OCI-M2 (cell line): ENCODE data around the gene OSBP2.
"Not testable (repeated sequence)": the region's sequence is repeated elsewhere in the genome, so short reads cannot be mapped to it uniquely, and the experiment has no call there.

Source experiments
- DNase-seq: peaks from one replicate; lab custom pipeline; 2025; ENCODE audit not compliant: unreplicated experiment; lab: John Stamatoyannopoulos, UW

Gene OSBP2

DNA sequence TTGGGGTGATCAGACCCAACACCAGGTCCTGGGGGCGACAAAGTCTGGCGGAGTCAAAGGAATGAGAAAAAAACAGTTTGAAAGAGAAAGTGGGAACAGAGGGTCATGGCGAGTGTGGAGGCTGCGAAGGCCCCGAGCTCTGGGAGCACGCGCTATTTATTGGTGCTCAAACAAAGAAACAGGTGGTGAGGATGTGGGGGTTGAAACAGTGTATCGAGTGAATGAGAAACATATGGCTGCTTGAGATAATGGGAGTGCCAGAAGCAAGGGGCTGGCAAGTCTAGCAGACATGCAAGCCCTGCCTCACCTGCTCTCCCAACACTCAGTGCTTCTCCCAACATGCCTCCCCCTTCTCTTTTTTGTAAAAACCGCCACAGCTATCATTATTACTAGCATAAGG is 19.2 kb upstream of the OSBP2 start:
- no peak for DNase-seq

- DNase-seq: not testable (repeated sequence)
These were observed 18.1 kb upstream of the OSBP2 start for GRCh38 chr22:30676565-30676964.

DNA sequence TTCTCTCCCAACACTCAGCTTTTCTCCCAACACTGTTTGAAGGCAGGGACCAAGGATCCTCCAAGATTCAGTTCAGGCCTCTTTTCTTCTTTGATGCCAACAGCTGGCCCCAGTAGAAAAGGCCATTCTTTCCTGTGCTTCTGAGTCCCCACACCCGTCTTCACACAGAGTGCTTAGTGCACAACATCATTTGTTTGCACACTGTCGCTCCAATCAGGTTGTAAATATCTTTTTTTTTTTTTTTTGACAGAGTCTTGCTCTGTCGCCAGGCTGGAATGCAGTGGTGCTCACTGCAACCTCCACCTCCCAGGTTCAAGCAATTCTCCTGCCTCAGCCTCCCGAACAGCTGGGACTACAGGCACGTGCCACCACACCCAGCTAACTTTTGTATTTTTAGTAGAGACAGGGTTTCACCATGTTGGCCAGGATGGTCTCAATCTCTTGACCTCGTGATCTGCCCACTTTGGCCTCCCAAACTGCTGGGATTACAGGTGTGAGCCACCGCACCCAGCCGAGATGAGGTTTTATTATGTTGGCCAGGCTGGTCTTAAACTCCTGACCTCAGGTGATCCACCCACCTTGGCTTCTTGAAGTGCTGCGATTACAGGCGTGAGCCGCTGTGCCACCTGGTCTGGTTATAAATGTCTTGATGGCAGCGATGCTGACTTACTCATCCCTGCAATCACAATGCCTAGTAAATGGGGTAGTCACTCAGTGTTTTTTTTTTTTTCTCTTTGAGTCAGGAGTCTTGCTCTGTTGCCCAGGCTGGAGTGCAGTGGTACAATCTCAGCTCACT is 14.6 kb upstream of the OSBP2 start:
- DNase-seq: not testable (repeated sequence)

GRCh38 chr22:30680991-30681770 is 13.5 kb upstream of the OSBP2 start:
- DNase-seq: no peak

GRCh38 chr22:30681831-30682230 is 12.8 kb upstream of the OSBP2 start:
- DNase-seq: no peak

GRCh38 chr22:30685178-30685577 is 9.5 kb upstream of the OSBP2 start:
- DNase-seq: no peak

DNA sequence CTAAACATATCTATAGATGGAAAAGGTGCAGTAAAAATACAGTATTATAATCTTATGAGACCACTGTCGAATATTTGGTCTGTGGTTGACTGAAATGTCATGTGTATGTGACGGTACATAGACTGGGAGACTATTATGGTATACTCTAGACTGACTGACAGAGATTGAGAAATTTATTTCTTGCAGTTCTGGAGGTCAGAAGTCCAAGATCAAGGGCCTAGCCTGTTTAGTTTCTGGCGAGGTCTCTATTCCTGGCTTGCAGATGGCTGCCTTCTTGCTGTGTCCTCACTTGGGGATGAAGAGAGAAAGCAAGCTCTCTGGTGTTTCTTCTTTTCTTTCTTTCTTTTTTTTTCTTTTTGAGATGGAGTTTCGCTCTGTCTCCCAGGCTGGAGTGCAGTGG is 7.3 kb upstream of the OSBP2 start:
- DNase-seq: no peak

DNA sequence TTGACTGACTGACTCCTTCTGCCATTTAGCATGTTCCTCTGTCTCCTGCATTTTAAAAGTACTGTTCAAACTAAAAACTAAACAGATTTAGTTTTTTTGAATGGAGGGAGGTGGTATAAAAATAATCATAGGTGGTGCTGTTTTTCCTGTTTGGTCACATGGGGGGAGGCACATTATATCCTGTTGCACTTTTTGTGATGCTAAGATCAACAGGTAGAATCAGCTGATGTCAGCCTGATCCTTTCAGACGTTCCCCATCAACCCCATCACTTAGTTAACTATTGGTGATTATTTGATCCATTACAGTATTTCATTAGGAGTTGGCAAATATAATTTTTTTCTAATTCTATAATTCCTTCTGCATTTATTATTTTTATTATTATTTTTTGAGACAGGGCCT is 5.1 kb upstream of the OSBP2 start:
- no peak for DNase-seq

- DNase-seq: no peak
These were observed 3.5 kb upstream of the OSBP2 start for GRCh38 chr22:30691204-30691603.

- DNase-seq: no peak
These were observed 469 bp upstream of the OSBP2 start for GRCh38 chr22:30694171-30694639.

GRCh38 chr22:30695351-30695851 is 727 bp downstream of the OSBP2 start:
- DNase-seq: no peak

GRCh38 chr22:30695871-30696655 is 1.4 kb downstream of the OSBP2 start:
- DNase-seq: no peak

GRCh38 chr22:30697975-30698374 is 3.3 kb downstream of the OSBP2 start:
- DNase-seq: no peak

DNA sequence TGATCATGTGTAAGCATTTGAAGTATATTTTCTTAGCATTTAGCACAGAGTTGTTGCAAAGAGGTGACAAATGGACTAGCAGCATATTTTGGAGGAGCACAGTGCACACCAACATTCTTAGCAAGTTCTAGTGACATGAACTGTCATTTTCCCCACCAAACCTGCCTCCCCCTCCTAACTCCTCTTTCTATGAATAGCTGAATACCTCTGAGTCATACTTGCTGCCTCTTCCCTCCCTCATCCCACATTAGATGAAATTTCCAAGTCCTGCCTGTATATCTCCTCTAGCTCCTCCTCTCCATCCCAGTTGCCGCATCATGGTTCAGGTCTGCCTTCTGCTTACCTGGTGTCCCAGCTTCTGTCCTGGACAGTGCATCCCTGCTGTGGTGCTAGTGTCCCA is 7.2 kb downstream of the OSBP2 start:
- DNase-seq: no peak

- no peak for DNase-seq
These were observed 8.2 kb downstream of the OSBP2 start for GRCh38 chr22:30702856-30703255.

DNA sequence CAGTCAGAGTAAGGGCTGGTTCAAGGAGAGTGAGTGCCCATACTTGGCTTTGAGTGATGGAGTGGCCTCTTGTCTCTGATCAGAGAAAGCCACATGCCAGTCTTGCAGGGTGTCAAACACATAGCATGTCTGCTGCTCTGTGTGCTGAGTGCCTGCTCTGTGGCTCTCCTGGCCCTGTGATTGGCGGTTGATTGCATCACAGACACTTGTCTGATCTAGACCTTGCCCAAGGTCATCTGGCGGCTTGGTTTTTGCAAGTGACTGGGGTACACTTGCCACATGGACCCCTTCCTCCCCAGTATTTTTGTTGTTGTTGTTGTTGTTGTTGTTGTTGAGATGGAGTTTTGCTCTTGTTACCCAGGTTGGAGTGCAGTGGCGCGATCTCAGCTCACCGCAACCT is 10.3 kb downstream of the OSBP2 start:
- no peak for DNase-seq

- no peak for DNase-seq
These were observed 11.3 kb downstream of the OSBP2 start for GRCh38 chr22:30705710-30706651.

GRCh38 chr22:30709980-30710379 is 15.3 kb downstream of the OSBP2 start:
- DNase-seq: not testable (repeated sequence)

GRCh38 chr22:30712094-30712493 is 17.4 kb downstream of the OSBP2 start:
- no peak for DNase-seq

DNA sequence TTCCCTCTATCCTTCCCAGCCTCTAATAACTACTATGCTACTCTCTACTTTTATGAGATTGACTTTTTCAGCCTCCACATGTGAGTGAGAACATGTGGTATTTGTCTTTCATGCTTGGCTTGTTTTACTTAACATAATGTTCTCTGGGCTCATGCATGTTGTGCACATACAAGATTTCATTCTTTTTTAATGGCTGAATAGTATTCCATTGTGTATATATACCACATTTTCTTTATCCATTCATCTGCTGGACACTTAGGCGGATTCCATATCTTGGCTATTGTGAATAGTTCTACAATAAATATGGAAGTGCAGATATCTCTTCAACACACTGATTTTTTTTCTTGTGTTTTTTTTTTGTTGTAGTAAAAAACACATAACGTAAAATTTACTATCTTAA is 19.4 kb downstream of the OSBP2 start:
- no peak for DNase-seq
